K562 (cell line): ENCODE measurements around the gene NUPR1. TPM values are rescaled to one million over a fixed set of nuclear protein-coding genes. Genes with fewer than 3 reads are reported as not detected.

ENCODE experiments used
- CEBPG ChIP-seq, 3 experiments: fragments of 200-800 bp in 1 of 3; sonication (Bioruptor generic) in 1 of 3; sonication (generic) in 1 of 3; formaldehyde crosslinking in 1 of 3; IDR thresholded peaks in 2 of 3; conservative IDR thresholded peaks in 1 of 3; 2 replicates each; pipeline versions ENCODE4 v1.6.1 to v1.8.0; 2016 to 2022; ENCODE audit warnings: missing compliant biosample characterization in 2 of 3, missing genetic modification characterization in 2 of 3, mild to moderate bottlenecking in 1 of 3, missing genetic modification reagents in 1 of 3
- MECOM ChIP-seq: fragments of 250-450 bp; sonication (Bioruptor Pico); IDR thresholded peaks from 2 replicates; pipeline ENCODE4 v1.8.0; 2022; ENCODE audit warnings: inconsistent platforms
- OTX1 ChIP-seq: fragments of 450-650 bp; formaldehyde crosslinking; IDR thresholded peaks from 2 replicates; pipeline ENCODE4 v1.4.0; 2022; ENCODE audit warnings: mild to moderate bottlenecking
- SMAD4 ChIP-seq: fragments of 250-450 bp; sonication (Bioruptor Pico); conservative IDR thresholded peaks from 2 replicates; pipeline ENCODE4 v1.8.0; 2021; ENCODE audit warnings: inconsistent platforms, mild to moderate bottlenecking, moderate library complexity
- ZNF407 ChIP-seq: fragments of 450-650 bp; IDR thresholded peaks from 2 replicates; pipeline ENCODE4 v1.6.1; 2016; ENCODE audit warnings: low read depth
- polyA plus RNA-seq, 8 experiments: library from polyadenylated mRNA; depleted of rRNA in 4 of 8; stranded (reverse) in 5 of 8; unstranded in 3 of 8; fragments of >200 nt; fragmentation: Nextera tagmentation in 2 of 8; fragmentation: Illumina TruSeq in 1 of 8; extraction: Ambion mirVana in 2 of 8; extraction: Trizol in 1 of 8; gene quantifications; 2 replicates each; pipeline versions ENCODE4 v1.2.1 to v1.2.3, GENCODE V29; 2011 to 2014; ENCODE audit warnings: inconsistent platforms in 1 of 8, missing spikeins in 1 of 8
- total RNA-seq, 7 experiments: library from RNA; depleted of rRNA in 6 of 7; stranded (reverse); fragments of >200 nt in 6 of 7; fragmentation: Illumina TruSeq in 2 of 7; extraction: Trizol in 2 of 7; gene quantifications; 2 replicates each; pipeline versions ENCODE4 v1.2.1 to v1.2.3, GENCODE V29; 2011 to 2021; ENCODE audit warnings: low replicate concordance in 1 of 7

The NUPR1 gene
- total and polyA plus RNA-seq, 9 of the 15 experiments (the other 6 are each of a cell fraction or from before 2014, with no cell fraction given): 0.07 to 1.5 (median 0.27) TPM

GRCh38 chr16:28580726-28581315, 42.0 kb upstream of the NUPR1 start (continued):
- TF ChIP-seq CEBPG (CRISPR knock-in tag; IDR thresholded peaks at IDR 0.05) (no peak), CEBPG (tag; conservative IDR thresholded peaks at IDR 0.05 in 1 of 2, IDR thresholded peaks at IDR 0.05 in 1 of 2) (no peak), MECOM (CRISPR knock-in tag) (no peak), OTX1 (CRISPR knock-in tag) (no peak), SMAD4 (CRISPR knock-in tag) (no peak), ZNF407 (no peak)
